H1 (cell line): Measurements from ENCODE around the gene ARHGEF11. TPM values are rescaled to one million over a fixed set of nuclear protein-coding genes. Genes with fewer than 3 reads are reported as not detected.

Experiments
- CTCF ChIA-PET: fragments of 300-600 bp; sonication (Branson Sonifier 250); formaldehyde crosslinking; loops from one replicate; lab custom pipeline; 2021; ENCODE audit not compliant: partially characterized antibody; lab: Charles Lee
- POLR2A ChIA-PET: fragments of 300-600 bp; sonication (Branson Sonifier 250); formaldehyde crosslinking; loops from one replicate; lab custom pipeline; 2021; ENCODE audit warnings: inconsistent platforms; ENCODE audit not compliant: partially characterized antibody; lab: Charles Lee
- DNase-seq, 2 experiments: peaks; one replicate each; pipeline versions ENCODE4 v3.0.0 to v3.0.0-alpha.2; 2010 to 2022; ENCODE audit warnings: low spot score in 2 of 2, low read depth in 1 of 2, mixed read lengths in 1 of 2
- FAIRE-seq: peaks from 2 replicates; lab custom pipeline; 2011; peaks lifted over from hg19 to GRCh38; lab: Jason Lieb, UNC
- H2AFZ ChIP-seq: 2 replicates; pipeline ENCODE4 v1.8.1; 2012; ENCODE audit warnings: low read length, inconsistent platforms
- H2AK5ac ChIP-seq: 2 replicates; pipeline ENCODE4 v1.6.1; 2013; ENCODE audit warnings: low read depth, low read length
- H2BK120ac ChIP-seq: replicated peaks from 2 replicates; pipeline ENCODE3; 2013; ENCODE audit warnings: low read depth, low read length, inconsistent platforms
- H2BK12ac ChIP-seq: 2 replicates; pipeline ENCODE4 v1.6.1; 2013; ENCODE audit warnings: low read depth, low read length
- H2BK15ac ChIP-seq: 2 replicates; pipeline ENCODE4 v1.6.1; 2013; ENCODE audit warnings: low read length
- H2BK20ac ChIP-seq: 2 replicates; pipeline ENCODE4 v1.6.1; 2013; ENCODE audit warnings: low read length
- H2BK5ac ChIP-seq: 2 replicates; pipeline ENCODE4 v1.6.1; 2013; ENCODE audit warnings: low read depth, low read length
- H3K14ac ChIP-seq: 2 replicates; pipeline ENCODE4 v1.6.1; 2013; ENCODE audit warnings: inconsistent platforms; ENCODE audit not compliant: insufficient read length
- H3K18ac ChIP-seq: 2 replicates; pipeline ENCODE4 v1.6.1; 2013; ENCODE audit warnings: low read length; ENCODE audit errors: extremely low read depth
- H3K23ac ChIP-seq: 2 replicates; pipeline ENCODE4 v1.6.1; 2013; ENCODE audit warnings: inconsistent platforms; ENCODE audit not compliant: insufficient read length
- H3K23me2 ChIP-seq: 2 replicates; pipeline ENCODE4 v1.6.1; 2013; ENCODE audit warnings: low read depth, low read length
- H3K27ac ChIP-seq: 2 replicates; pipeline ENCODE4 v1.6.1; 2011; ENCODE audit warnings: low read depth, low read length, inconsistent platforms
- H3K27me3 ChIP-seq, 4 experiments: replicated peaks in 1 of 4; 1 replicate in 1 of 4; 2 replicates in 3 of 4; pipeline versions ENCODE4 v1.6.1 to v1.8.1; 2011 to 2013; ENCODE audit warnings: low read length in 3 of 4, mild to moderate bottlenecking in 3 of 4, inconsistent platforms in 2 of 4, mixed read lengths in 2 of 4, moderate library complexity in 1 of 4; ENCODE audit not compliant: control insufficient read depth in 3 of 4, insufficient read depth in 3 of 4; ENCODE audit errors: extremely low read depth in 1 of 4
- H3K36me3 ChIP-seq, 4 experiments: 2 replicates each; pipeline versions ENCODE4 v1.6.1 to v1.8.1; 2011 to 2013; ENCODE audit warnings: mild to moderate bottlenecking in 4 of 4, low read length in 3 of 4, moderate library complexity in 2 of 4, control low read depth in 1 of 4, inconsistent platforms in 1 of 4; ENCODE audit not compliant: insufficient read depth in 4 of 4, control insufficient read depth in 2 of 4
- H3K4ac ChIP-seq: replicated peaks from 2 replicates; pipeline ENCODE3; 2013; ENCODE audit warnings: low read length, low read depth, mixed read lengths, inconsistent platforms; ENCODE audit not compliant: insufficient read length
- H3K4me1 ChIP-seq, 4 experiments: replicated peaks in 1 of 4; 1 replicate in 1 of 4; 2 replicates in 3 of 4; pipeline versions ENCODE4 v1.6.1 to v1.8.1; 2011 to 2013; ENCODE audit warnings: low read length in 3 of 4, inconsistent platforms in 2 of 4, mixed read lengths in 1 of 4; ENCODE audit not compliant: insufficient read depth in 4 of 4, control insufficient read depth in 3 of 4
- H3K4me2 ChIP-seq, 2 experiments: 2 replicates each; pipeline versions ENCODE4 v1.6.1 to v1.8.1; 2011 to 2013; ENCODE audit warnings: low read depth in 2 of 2, low read length in 2 of 2, control low read depth in 1 of 2, inconsistent platforms in 1 of 2, mild to moderate bottlenecking in 1 of 2; ENCODE audit not compliant: insufficient read depth in 1 of 2
- H3K4me3 ChIP-seq, 4 experiments: fragments of 200-600, 300-600 bp in 1 of 4; sonication (generic), shearing (Covaris generic), sonication (Bioruptor Twin) in 1 of 4; 2 replicates each; pipeline versions ENCODE4 v1.5.1 to v1.8.1; 2011 to 2016; ENCODE audit warnings: low read length in 4 of 4, low read depth in 3 of 4, control low read depth in 2 of 4, inconsistent platforms in 2 of 4, mild to moderate bottlenecking in 2 of 4, mixed read lengths in 1 of 4, moderate library complexity in 1 of 4; ENCODE audit not compliant: insufficient read depth in 2 of 4; ENCODE audit errors: extremely low read depth in 1 of 4
- H3K56ac ChIP-seq: replicated peaks from 2 replicates; pipeline ENCODE3; 2013; ENCODE audit warnings: low read depth, mild to moderate bottlenecking, mixed read lengths, low read length, inconsistent platforms; ENCODE audit not compliant: insufficient read length
- H3K79me1 ChIP-seq: 2 replicates; pipeline ENCODE4 v1.6.1; 2013; ENCODE audit warnings: low read depth, low read length, control low read depth
- H3K79me2 ChIP-seq, 2 experiments: 2 replicates each; pipeline versions ENCODE4 v1.6.1 to v1.8.1; 2012 to 2013; ENCODE audit warnings: low read length in 2 of 2, mild to moderate bottlenecking in 2 of 2, inconsistent platforms in 1 of 2; ENCODE audit not compliant: insufficient read depth in 2 of 2, control insufficient read depth in 1 of 2
- H3K9ac ChIP-seq, 4 experiments: replicated peaks in 1 of 4; 1 replicate in 1 of 4; 2 replicates in 3 of 4; pipeline versions ENCODE4 v1.6.1 to v1.8.1; 2011 to 2013; ENCODE audit warnings: low read depth in 3 of 4, low read length in 3 of 4, control low read depth in 2 of 4, mild to moderate bottlenecking in 2 of 4, moderate library complexity in 2 of 4, inconsistent platforms in 1 of 4; ENCODE audit errors: extremely low read depth in 1 of 4
- H3K9me3 ChIP-seq, 2 experiments: 2 replicates each; pipeline versions ENCODE4 v1.6.1 to v1.8.1; 2012 to 2013; ENCODE audit warnings: mild to moderate bottlenecking in 2 of 2, moderate library complexity in 2 of 2, control low read depth in 1 of 2, inconsistent platforms in 1 of 2, low read depth in 1 of 2, low read length in 1 of 2, mixed read lengths in 1 of 2; ENCODE audit not compliant: insufficient read depth in 2 of 2
- H4K20me1 ChIP-seq, 2 experiments: replicated peaks in 1 of 2; 2 replicates each; pipeline versions ENCODE3 to v1.8.1; 2011 to 2013; ENCODE audit warnings: inconsistent platforms in 2 of 2, low read length in 2 of 2, mild to moderate bottlenecking in 1 of 2; ENCODE audit not compliant: insufficient read depth in 2 of 2, control insufficient read depth in 1 of 2
- H4K5ac ChIP-seq: 2 replicates; pipeline ENCODE4 v1.6.1; 2013; ENCODE audit warnings: low read length, low read depth, mixed read lengths, inconsistent platforms; ENCODE audit not compliant: insufficient read length
- H4K8ac ChIP-seq: 2 replicates; pipeline ENCODE4 v1.8.0; 2013; ENCODE audit warnings: mild to moderate bottlenecking, moderate library complexity, low read length, inconsistent platforms; ENCODE audit not compliant: insufficient read depth; ENCODE audit errors: extremely low read depth
- H4K91ac ChIP-seq: replicated peaks from 2 replicates; pipeline ENCODE3; 2013; ENCODE audit warnings: low read length, mixed read lengths, inconsistent platforms; ENCODE audit not compliant: insufficient read length
- BACH1 ChIP-seq: IDR thresholded peaks from 2 replicates; pipeline ENCODE4 v1.6.1; 2012; ENCODE audit warnings: low read length, improper control_type of control experiment
- CREB1 ChIP-seq: IDR thresholded peaks from 2 replicates; pipeline ENCODE4 v1.6.1; 2012; ENCODE audit warnings: inconsistent platforms
- POLR2AphosphoS5 ChIP-seq: IDR thresholded peaks from 2 replicates; pipeline ENCODE4 v1.6.1; 2011; ENCODE audit warnings: low read depth, low read length
- TAF1 ChIP-seq: IDR thresholded peaks from 2 replicates; pipeline ENCODE4 v1.6.1; 2011; ENCODE audit warnings: mild to moderate bottlenecking, low read depth, low read length
- TAF7 ChIP-seq: optimal IDR thresholded peaks from 2 replicates; pipeline ENCODE3; 2011; ENCODE audit warnings: low read depth, mild to moderate bottlenecking, inconsistent platforms, low read length, moderate library complexity, borderline replicate concordance
- WGBS, 2 experiments: shearing (Covaris generic) in 1 of 2; methylation state at CpG; one replicate each; pipeline versions ENCODE4 v1.1.6 to v1.1.7; 2013 to 2015; ENCODE audit warnings: low lambda C conversion rate in 2 of 2, mixed read lengths in 2 of 2, inconsistent platforms in 1 of 2, low coverage in 1 of 2, missing lambda C conversion rate in 1 of 2; ENCODE audit not compliant: insufficient replicate concordance in 2 of 2, insufficient coverage in 1 of 2, insufficient read length in 1 of 2; ENCODE audit errors: extremely low coverage in 1 of 2, missing lambda C conversion rate in 1 of 2; 5-methylcytosine and 5-hydroxymethylcytosine counted together
- polyA plus RNA-seq, 7 experiments: library from polyadenylated mRNA; depleted of rRNA in 3 of 7; stranded (reverse) in 5 of 7; unstranded in 2 of 7; fragments of >200 nt in 5 of 7; fragments of 200-250 nt in 2 of 7; gene quantifications; 1 replicate in 5 of 7; 2 replicates in 1 of 7; 4 replicates in 1 of 7; pipeline versions ENCODE4 v1.2.1 to v1.2.3, GENCODE V29; 2011 to 2013; ENCODE audit warnings: missing spikeins in 2 of 7, mixed read lengths in 2 of 7
- total RNA-seq: library from RNA; stranded (reverse); fragmentation: NEBNext Ultra II Directional; extraction: Animal tissue kit (Norgen Biotek cat#: 25700); gene quantifications from 2 replicates; pipeline ENCODE4 v1.2.1, GENCODE V29; 2021
- TF ChIP-seq, protein P1 (sequence below): IDR thresholded peaks from 2 replicates; pipeline ENCODE4 v1.6.1; 2011; ENCODE audit warnings: low read length, improper control_type of control experiment

ARHGEF11 gene
- total and polyA plus RNA-seq, 2 of the 8 experiments (the other 6 are each of a cell fraction or from before 2014, with no cell fraction given): 19.9 to 33.1 TPM

DNA sequence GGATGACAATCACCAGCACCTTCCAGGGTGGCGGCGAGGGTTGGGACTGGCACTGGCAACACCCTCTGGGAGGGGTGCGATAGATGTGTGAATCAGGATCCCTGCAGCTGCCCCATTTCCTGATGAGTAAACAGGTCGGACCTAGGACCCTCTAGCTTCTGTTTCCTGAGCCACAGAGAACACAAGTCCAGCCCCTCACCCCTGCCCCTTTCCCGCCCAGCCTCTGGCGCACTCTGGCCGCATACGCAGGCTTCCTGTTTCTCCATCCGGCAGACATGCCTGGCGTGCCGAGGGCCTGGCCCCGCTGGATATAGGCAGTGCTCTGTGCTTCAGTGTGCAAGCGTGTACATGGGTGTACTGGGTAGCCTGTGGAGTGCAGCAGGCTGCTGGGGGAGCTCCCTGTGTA lies 147.4 kb downstream of the ARHGEF11 start:
- H2AK5ac ChIP-seq: no peak overlapping the region
- no peak overlapping the region for H3K4ac ChIP-seq
- H3K4me1 ChIP-seq: peaks cover 0 to 9% (median 2%) of the 10 kb centered on the region in 4 experiments; a peak in 5 of 7 replicates
- H3K23me2 ChIP-seq: no peaks in the 10 kb centered on the region; the same call in 1 of the 2 replicates
- H4K5ac ChIP-seq: no peak overlapping the region
- no peak overlapping the region for H3K27ac ChIP-seq
- H3K79me1 ChIP-seq: no peaks in the 10 kb centered on the region
- no peak overlapping the region for H3K9ac ChIP-seq
- H3K23ac ChIP-seq: no peak overlapping the region
- no peak overlapping the region for H3K4me2 ChIP-seq
- H3K9me3 ChIP-seq: no peaks in the 10 kb centered on the region
- H3K27me3 ChIP-seq: peaks cover 2 to 24% (median 21%) of the 10 kb centered on the region in 4 experiments
- no peaks in the 10 kb centered on the region for H4K20me1 ChIP-seq
- TF ChIP-seq, protein P1, sequence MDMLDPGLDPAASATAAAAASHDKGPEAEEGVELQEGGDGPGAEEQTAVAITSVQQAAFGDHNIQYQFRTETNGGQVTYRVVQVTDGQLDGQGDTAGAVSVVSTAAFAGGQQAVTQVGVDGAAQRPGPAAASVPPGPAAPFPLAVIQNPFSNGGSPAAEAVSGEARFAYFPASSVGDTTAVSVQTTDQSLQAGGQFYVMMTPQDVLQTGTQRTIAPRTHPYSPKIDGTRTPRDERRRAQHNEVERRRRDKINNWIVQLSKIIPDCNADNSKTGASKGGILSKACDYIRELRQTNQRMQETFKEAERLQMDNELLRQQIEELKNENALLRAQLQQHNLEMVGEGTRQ: no peak
- TF ChIP-seq CREB1 (no peak), POLR2AphosphoS5 (no peak), BACH1 (no peak), TAF1 (no peak), TAF7 (no peak)
- no peak overlapping the region for H2BK120ac ChIP-seq
- H3K14ac ChIP-seq: no peak overlapping the region
- no peaks in the 10 kb centered on the region for H3K79me2 ChIP-seq
- WGBS, 2 experiments: 88% methylated on average over 11 of the region's 13 CpGs; no CpG with 5 or more reads in 1 of the 2 experiments
- no peak overlapping the region for H2BK15ac ChIP-seq
- no peaks in the 10 kb centered on the region for H3K36me3 ChIP-seq
- no peak overlapping the region for H3K56ac ChIP-seq
- H4K8ac ChIP-seq: no peak overlapping the region
- H2BK12ac ChIP-seq: 0 out of 2 replicates have a peak overlapping the region, but pooled peaks have one; percentile 60
- no peak overlapping the region for H2BK20ac ChIP-seq
- no peak overlapping the region for H3K4me3 ChIP-seq
- FAIRE-seq: no peak
- no peak overlapping the region for H3K18ac ChIP-seq
- no peak overlapping the region for H2BK5ac ChIP-seq
- H4K91ac ChIP-seq: no peak overlapping the region
- CTCF ChIA-PET: interaction anchor here (0.6 to 31.4 kb wide), 10 partner anchors 12 to 217 kb away, joined by 3 to 719 read pairs (median 6); partner anchors contain the start of genes INSRR, LRRC71 and NTRK1
- POLR2A ChIA-PET: interaction anchor here (0.8 to 2.8 kb wide), 3 partner anchors 12 to 170 kb away, joined by 3 to 10 read pairs (median 4); partner anchors contain the start of genes ISG20L2 and METTL25B
- no peak for DNase-seq
- H2AFZ ChIP-seq: no peak overlapping the region
